Measurements from ENCODE around the gene STRN3. TPM values are rescaled to one million over a fixed set of nuclear protein-coding genes. Genes with fewer than 3 reads are reported as not detected.

The STRN3 gene
- total RNA-seq, 6 donors from 2014 or later, result 21.9 to 61.4 (median 29.4) TPM

- DNase-seq (no peak), ATAC-seq (ENCODE audit: low FRiP score in 2 of 2) (no peak)
- TF ChIP-seq CTCF (IDR thresholded peaks at IDR 0.05) (no peak), POLR2A (IDR thresholded peaks at IDR 0.05) (no peak), POLR2AphosphoS5 (IDR thresholded peaks at IDR 0.05) (no peak), EP300 (IDR thresholded peaks at IDR 0.05) (no peak)
- H3K27me3 ChIP-seq, result no peaks in the 10 kb centered on the region
- H3K36me3 ChIP-seq, result peaks cover 2 to 8% (median 5%) of the 10 kb centered on the region in 4 donors
- 85 to 91% methylated on average over 4 of the region's 4 CpGs for WGBS, 2 donors
- H3K4me1 ChIP-seq, result peaks cover 18 to 21% (median 19%) of the 10 kb centered on the region in 4 donors
- H3K27ac ChIP-seq, result no peak overlapping the region
- H3K9me3 ChIP-seq, result peaks cover 0 to 8% (median 2%) of the 10 kb centered on the region in 4 donors
- H3K4me3 ChIP-seq, result no peak overlapping the region
These were observed 29.1 kb downstream of the STRN3 start for GRCh38 chr14:30996892-30997659.

DNA sequence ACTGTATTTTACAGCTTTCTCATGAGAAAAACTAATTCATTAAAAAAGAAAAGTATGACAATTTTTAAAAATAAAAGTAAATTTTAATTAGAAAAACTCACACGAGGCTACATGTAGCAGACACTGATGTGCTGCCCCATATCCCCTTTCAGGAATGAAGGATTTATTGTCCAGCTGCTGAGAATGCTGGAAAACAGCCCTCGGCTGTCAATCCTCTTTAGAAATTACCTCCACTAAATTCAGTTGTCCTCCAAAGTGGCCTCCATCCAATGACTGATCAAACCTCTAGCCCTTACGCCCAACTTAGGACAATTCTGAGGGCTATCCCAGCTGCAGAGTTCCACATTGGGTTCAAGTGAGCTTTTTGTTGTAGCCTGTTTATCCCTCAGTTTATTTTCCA, 30.5 kb downstream of the STRN3 start:
- TF ChIP-seq POLR2A (IDR thresholded peaks at IDR 0.05) (no peak), EP300 (IDR thresholded peaks at IDR 0.05) (no peak), POLR2AphosphoS5 (IDR thresholded peaks at IDR 0.05) (no peak)
- Histone ChIP-seq H3K27ac (no peak overlapping the region), H3K27me3 (no peaks in the 10 kb centered on the region), H3K36me3 (peaks cover 0 to 8% (median 4%) of the 10 kb centered on the region in 4 donors), H3K4me3 (no peak overlapping the region), H3K9me3 (peaks cover 0 to 8% (median 2%) of the 10 kb centered on the region in 4 donors), H3K4me1 (peaks cover 30 to 32% (median 30%) of the 10 kb centered on the region in 4 donors)
- no peak for DNase-seq
- WGBS, 2 donors, result 82 to 83% methylated on average over 3 of the region's 3 CpGs
- no peak for ATAC-seq (ENCODE audit: low FRiP score in 2 of 2)

GRCh38 chr14:30994681-30995620, 31.2 kb downstream of the STRN3 start:
- no peak overlapping the region for H3K27ac ChIP-seq
- H3K4me3 ChIP-seq, result no peak overlapping the region
- peak in 1 of 2 donors; percentile 53 for ATAC-seq (ENCODE audit: low FRiP score in 2 of 2)
- TF ChIP-seq POLR2AphosphoS5 (IDR thresholded peaks at IDR 0.05), result no peak
- no peak for TF ChIP-seq EP300 (IDR thresholded peaks at IDR 0.05)
- no peak for TF ChIP-seq POLR2A (IDR thresholded peaks at IDR 0.05)
- TF ChIP-seq CTCF (IDR thresholded peaks at IDR 0.05), result no peak
- 12 to 21% methylated on average over 4 of the region's 4 CpGs for WGBS, 2 donors
- H3K9me3 ChIP-seq, result peaks cover 0 to 8% (median 2%) of the 10 kb centered on the region in 4 donors
- no peaks in the 10 kb centered on the region for H3K27me3 ChIP-seq
- peaks cover 0 to 8% (median 4%) of the 10 kb centered on the region in 4 donors for H3K36me3 ChIP-seq
- H3K4me1 ChIP-seq, result peaks cover 27 to 33% (median 31%) of the 10 kb centered on the region in 4 donors
- no peak for DNase-seq

DNA sequence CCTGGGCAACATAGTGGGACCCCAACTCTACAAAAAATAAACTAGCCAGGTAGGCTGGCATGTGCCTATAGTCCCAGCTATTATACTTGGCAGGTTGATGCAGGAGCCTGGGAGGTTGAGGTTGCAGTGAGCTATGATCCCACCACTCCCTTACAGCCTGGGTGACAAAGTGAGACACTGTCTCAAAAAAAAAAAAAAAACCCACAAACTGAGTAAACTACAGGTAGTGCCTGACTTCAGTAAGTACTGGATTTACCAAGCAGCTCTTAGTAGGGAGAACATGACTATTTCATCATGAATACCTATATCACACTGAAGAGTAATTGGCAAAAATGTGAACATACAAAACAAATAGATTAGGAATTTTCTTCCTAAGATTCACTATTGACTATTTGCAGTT, 33.1 kb downstream of the STRN3 start:
- no peak overlapping the region for H3K27ac ChIP-seq
- H3K4me1 ChIP-seq, result peaks cover 27 to 33% (median 33%) of the 10 kb centered on the region in 4 donors
- H3K36me3 ChIP-seq, result peaks cover 0 to under 1% (median 0%) of the 10 kb centered on the region in 4 donors
- H3K4me3 ChIP-seq, result no peak overlapping the region
- peaks cover 0 to 3% (median 0%) of the 10 kb centered on the region in 4 donors for H3K9me3 ChIP-seq
- ATAC-seq (ENCODE audit: low FRiP score in 2 of 2) (no peak), DNase-seq (no peak)
- no peaks in the 10 kb centered on the region for H3K27me3 ChIP-seq
- TF ChIP-seq POLR2A (IDR thresholded peaks at IDR 0.05), result no peak
- TF ChIP-seq EP300 (IDR thresholded peaks at IDR 0.05), result no peak
- no peak for TF ChIP-seq POLR2AphosphoS5 (IDR thresholded peaks at IDR 0.05)
- no peak for TF ChIP-seq CTCF (IDR thresholded peaks at IDR 0.05)

DNA sequence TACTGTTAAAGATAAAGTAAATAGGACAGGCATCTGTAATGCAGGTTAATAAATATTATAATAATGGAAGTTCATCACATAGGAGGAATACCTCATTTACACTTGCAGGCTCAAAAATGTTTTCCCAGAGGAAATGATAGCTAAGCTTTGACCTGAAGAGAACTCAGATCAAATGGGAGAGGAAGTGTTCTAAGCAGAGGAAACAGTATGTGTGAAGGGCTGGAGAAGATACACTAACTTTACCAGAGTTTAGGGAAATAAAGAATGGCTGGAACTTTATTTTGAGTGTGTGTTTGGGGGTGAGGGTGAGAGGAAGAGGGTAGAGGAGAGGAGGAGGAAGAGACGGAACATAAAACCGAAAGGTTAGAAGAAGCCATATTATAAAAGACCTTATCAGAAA, 34.8 kb downstream of the STRN3 start:
- ATAC-seq (ENCODE audit: low FRiP score in 2 of 2) (no peak), DNase-seq (no peak)
- no peaks in the 10 kb centered on the region for H3K27me3 ChIP-seq
- H3K4me1 ChIP-seq, result peaks cover 27 to 33% (median 33%) of the 10 kb centered on the region in 4 donors
- H3K9me3 ChIP-seq, result no peaks in the 10 kb centered on the region
- 40 to 56% methylated on average over 2 of the region's 2 CpGs for WGBS, 2 donors
- no peaks in the 10 kb centered on the region for H3K36me3 ChIP-seq
- no peak overlapping the region for H3K4me3 ChIP-seq
- H3K27ac ChIP-seq, result no peak overlapping the region
- TF ChIP-seq CTCF (IDR thresholded peaks at IDR 0.05), result no peak
- no peak for TF ChIP-seq POLR2A (IDR thresholded peaks at IDR 0.05)
- no peak for TF ChIP-seq EP300 (IDR thresholded peaks at IDR 0.05)
- no peak for TF ChIP-seq POLR2AphosphoS5 (IDR thresholded peaks at IDR 0.05)
